Measurements from ENCODE around the gene ALK.

ALK gene

DNA sequence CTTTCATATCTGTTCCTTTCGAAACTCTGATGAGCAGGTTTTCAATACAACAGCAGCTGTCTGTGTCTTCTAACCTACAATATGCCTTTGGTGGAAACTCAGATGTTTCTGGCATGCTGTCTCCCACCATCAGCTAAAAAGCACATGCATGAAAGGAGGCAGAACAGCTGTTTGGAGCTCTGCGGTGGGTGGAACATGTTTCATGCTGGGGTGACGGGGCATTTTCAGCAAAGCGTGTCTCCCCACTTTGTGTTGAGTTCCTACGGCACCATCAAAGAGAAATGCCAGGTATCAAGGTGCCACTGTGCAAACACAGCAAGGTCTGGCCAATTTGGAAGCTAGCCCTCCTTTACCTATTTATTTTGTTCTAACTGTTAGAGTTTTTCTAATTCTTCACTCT lies 516.1 kb downstream of the ALK start:
- Histone ChIP-seq H3K36me3 (ENCODE audit: control insufficient read depth, insufficient read depth, low read length) (no peaks in the 10 kb centered on the region), H3K27ac (ENCODE audit: insufficient read depth, low read length, poor library complexity, severe bottlenecking) (no peak overlapping the region), H3K4me3 (ENCODE audit: insufficient read depth, low read depth, low read length, poor library complexity, severe bottlenecking) (no peak overlapping the region), H3K4me1 (ENCODE audit: control insufficient read depth, insufficient read depth, low read length, poor library complexity, severe bottlenecking) (no peaks in the 10 kb centered on the region), H3K9me3 (ENCODE audit: control insufficient read depth, low read length) (no peaks in the 10 kb centered on the region), H3K27me3 (replicated peaks; ENCODE audit: control insufficient read depth, insufficient read depth, low read length, poor library complexity, severe bottlenecking) (no peaks in the 10 kb centered on the region)
- DNase-seq, result no peak

DNA sequence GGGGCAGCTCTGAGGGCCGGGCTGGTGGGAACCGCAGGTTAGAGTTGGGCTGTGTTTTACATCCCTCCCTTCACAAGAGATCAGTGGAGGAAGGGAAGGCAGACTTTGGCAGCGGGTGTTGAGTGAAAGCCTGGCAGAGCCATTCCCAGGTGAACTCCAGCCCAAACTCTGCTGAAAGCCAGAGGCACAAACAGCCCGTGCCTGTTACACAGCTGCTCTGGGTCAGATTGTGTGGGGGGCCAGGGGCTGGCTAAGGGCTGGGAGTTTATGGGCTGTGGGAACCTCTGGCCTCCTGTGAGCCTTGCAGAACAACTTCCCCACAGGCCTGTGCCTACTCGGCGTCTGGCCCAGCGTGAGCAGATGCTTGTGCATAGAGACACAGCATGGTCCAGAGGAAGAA lies 519.4 kb downstream of the ALK start:
- no peak for DNase-seq
- Histone ChIP-seq H3K27me3 (replicated peaks; ENCODE audit: control insufficient read depth, insufficient read depth, low read length, poor library complexity, severe bottlenecking) (no peaks in the 10 kb centered on the region), H3K36me3 (ENCODE audit: control insufficient read depth, insufficient read depth, low read length) (no peaks in the 10 kb centered on the region), H3K4me3 (ENCODE audit: insufficient read depth, low read depth, low read length, poor library complexity, severe bottlenecking) (no peak overlapping the region), H3K27ac (ENCODE audit: insufficient read depth, low read length, poor library complexity, severe bottlenecking) (no peak overlapping the region), H3K9me3 (ENCODE audit: control insufficient read depth, low read length) (no peaks in the 10 kb centered on the region), H3K4me1 (ENCODE audit: control insufficient read depth, insufficient read depth, low read length, poor library complexity, severe bottlenecking) (no peaks in the 10 kb centered on the region)

DNA sequence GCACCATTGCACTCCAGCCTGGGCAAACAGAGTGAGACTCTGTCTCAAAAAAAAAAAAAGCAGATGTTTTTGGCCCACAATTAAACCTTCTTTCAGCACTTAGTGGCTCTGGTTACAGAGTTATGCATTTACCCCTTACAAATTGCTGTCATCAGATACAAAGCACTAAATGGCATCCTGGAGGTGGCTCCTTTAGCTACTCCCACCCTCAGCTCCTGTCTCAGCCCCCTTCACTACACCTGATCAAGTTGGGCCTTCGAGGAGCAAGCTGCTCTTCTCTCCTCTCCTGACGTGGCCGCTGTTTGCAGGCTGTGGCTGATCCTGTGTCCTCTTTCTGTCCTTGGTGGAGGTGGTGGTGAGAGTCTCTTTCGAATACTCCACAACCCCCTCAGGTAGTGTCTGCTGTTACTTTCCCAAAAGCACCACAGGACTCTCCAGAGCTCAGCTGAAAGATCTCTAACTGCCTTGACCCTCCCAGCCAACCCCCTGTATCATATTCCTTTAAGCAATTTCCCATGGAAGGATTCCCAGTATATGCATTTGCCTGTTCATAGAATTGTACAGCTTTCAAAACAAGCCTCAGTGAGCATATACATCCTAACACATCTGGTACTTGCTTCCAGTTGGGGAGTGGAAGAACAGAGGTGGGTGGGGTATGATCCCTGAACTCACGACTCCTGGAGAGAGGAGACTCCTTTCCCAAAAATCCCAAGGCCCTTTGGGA lies 520.3 kb downstream of the ALK start:
- no peak for DNase-seq
- Histone ChIP-seq H3K36me3 (ENCODE audit: control insufficient read depth, insufficient read depth, low read length) (no peaks in the 10 kb centered on the region), H3K9me3 (ENCODE audit: control insufficient read depth, low read length) (no peaks in the 10 kb centered on the region), H3K4me3 (ENCODE audit: insufficient read depth, low read depth, low read length, poor library complexity, severe bottlenecking) (no peak overlapping the region), H3K27me3 (replicated peaks; ENCODE audit: control insufficient read depth, insufficient read depth, low read length, poor library complexity, severe bottlenecking) (no peaks in the 10 kb centered on the region), H3K27ac (ENCODE audit: insufficient read depth, low read length, poor library complexity, severe bottlenecking) (no peak overlapping the region), H3K4me1 (ENCODE audit: control insufficient read depth, insufficient read depth, low read length, poor library complexity, severe bottlenecking) (no peaks in the 10 kb centered on the region)

DNA sequence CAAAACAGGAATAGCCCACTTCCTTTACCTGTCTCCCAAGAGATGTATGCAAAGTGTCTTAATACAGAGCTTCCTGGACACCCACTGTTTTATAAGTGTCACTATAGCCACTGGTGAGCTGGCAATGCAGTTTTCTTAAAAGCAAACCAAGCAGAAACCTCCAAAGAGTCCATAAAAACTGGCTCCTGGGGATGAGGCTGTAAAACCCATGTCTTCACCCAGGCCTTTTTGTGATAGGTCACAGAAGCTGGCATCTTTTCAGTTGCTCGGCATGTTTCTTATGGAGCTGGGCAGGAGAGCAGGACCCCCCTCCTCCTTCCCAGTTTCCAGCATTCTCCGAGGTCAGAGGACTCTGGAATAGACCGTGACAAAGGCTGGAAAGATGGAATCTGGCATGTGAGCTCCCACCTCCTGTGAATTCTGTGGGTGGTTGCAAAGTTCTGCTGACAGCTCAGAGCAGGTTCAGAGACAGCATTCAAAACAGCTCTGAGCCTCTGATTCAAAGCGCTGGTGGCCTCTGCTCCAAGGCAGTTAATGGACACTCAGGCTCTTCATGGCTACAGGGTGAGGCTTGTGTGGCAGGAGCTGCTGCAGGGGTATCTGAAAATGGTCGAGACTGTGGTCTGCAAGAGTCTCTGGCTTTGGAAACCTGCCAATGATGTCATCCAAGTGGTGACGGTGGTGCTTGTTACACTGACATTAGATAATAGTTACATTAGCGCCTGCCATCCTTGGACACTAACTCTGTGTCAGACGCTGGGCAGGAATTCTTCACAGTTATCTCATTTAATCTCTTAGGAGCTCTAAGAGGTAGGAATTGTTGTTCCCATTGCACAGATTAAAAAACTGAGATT lies 522.8 kb downstream of the ALK start:
- H3K4me3 ChIP-seq (ENCODE audit: insufficient read depth, low read depth, low read length, poor library complexity, severe bottlenecking), result no peak overlapping the region
- H3K9me3 ChIP-seq (ENCODE audit: control insufficient read depth, low read length), result no peaks in the 10 kb centered on the region
- H3K27ac ChIP-seq (ENCODE audit: insufficient read depth, low read length, poor library complexity, severe bottlenecking), result no peak overlapping the region
- H3K27me3 ChIP-seq (replicated peaks; ENCODE audit: control insufficient read depth, insufficient read depth, low read length, poor library complexity, severe bottlenecking), result no peaks in the 10 kb centered on the region
- no peak for DNase-seq
- no peaks in the 10 kb centered on the region for H3K36me3 ChIP-seq (ENCODE audit: control insufficient read depth, insufficient read depth, low read length)
- no peaks in the 10 kb centered on the region for H3K4me1 ChIP-seq (ENCODE audit: control insufficient read depth, insufficient read depth, low read length, poor library complexity, severe bottlenecking)

DNA sequence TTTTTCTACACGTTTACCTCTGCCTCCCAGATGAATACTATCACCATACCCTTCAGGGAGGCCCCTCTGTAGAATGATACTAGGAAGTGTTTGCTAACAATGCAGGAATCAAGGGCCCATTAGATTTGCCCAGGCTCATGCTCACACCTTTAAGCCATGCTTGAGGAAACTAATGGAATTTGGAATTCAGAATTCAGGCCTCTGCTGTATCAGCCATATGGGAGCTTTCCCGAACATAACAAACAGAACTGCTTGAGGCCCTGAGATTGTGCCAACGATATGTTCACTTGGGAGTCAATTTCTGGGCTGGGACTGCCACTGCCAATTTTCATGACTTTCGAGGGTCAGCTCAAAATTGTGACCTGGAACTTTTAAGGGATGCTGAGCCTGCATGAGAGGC lies 523.7 kb downstream of the ALK start:
- H3K4me1 ChIP-seq (ENCODE audit: control insufficient read depth, insufficient read depth, low read length, poor library complexity, severe bottlenecking), result no peaks in the 10 kb centered on the region
- H3K27ac ChIP-seq (ENCODE audit: insufficient read depth, low read length, poor library complexity, severe bottlenecking), result no peak overlapping the region
- H3K36me3 ChIP-seq (ENCODE audit: control insufficient read depth, insufficient read depth, low read length), result no peaks in the 10 kb centered on the region
- no peak overlapping the region for H3K4me3 ChIP-seq (ENCODE audit: insufficient read depth, low read depth, low read length, poor library complexity, severe bottlenecking)
- H3K27me3 ChIP-seq (replicated peaks; ENCODE audit: control insufficient read depth, insufficient read depth, low read length, poor library complexity, severe bottlenecking), result no peaks in the 10 kb centered on the region
- DNase-seq, result no peak
- H3K9me3 ChIP-seq (ENCODE audit: control insufficient read depth, low read length), result no peaks in the 10 kb centered on the region

DNA sequence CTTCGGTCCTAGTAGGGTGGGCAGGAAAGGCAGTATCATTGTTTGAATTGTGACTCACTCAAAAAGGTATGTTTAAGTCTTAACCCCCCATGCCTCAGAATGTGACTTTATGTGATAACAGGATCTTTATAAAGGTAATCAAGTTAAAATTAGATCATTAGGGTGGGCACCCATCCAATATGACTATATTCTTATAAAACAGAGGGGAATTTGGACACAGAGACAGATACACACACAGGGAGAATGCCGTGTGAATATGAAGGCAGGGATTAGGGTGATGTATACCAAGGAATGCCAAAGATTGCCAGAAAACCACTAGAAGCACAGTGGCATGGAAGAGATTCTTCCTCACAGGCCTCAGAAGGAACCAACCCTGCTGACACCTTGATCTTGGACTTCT lies 524.3 kb downstream of the ALK start:
- H3K27me3 ChIP-seq (replicated peaks; ENCODE audit: control insufficient read depth, insufficient read depth, low read length, poor library complexity, severe bottlenecking), result no peaks in the 10 kb centered on the region
- no peak overlapping the region for H3K4me3 ChIP-seq (ENCODE audit: insufficient read depth, low read depth, low read length, poor library complexity, severe bottlenecking)
- DNase-seq, result no peak
- H3K36me3 ChIP-seq (ENCODE audit: control insufficient read depth, insufficient read depth, low read length), result no peaks in the 10 kb centered on the region
- no peaks in the 10 kb centered on the region for H3K4me1 ChIP-seq (ENCODE audit: control insufficient read depth, insufficient read depth, low read length, poor library complexity, severe bottlenecking)
- H3K9me3 ChIP-seq (ENCODE audit: control insufficient read depth, low read length), result no peaks in the 10 kb centered on the region
- H3K27ac ChIP-seq (ENCODE audit: insufficient read depth, low read length, poor library complexity, severe bottlenecking), result no peak overlapping the region

DNA sequence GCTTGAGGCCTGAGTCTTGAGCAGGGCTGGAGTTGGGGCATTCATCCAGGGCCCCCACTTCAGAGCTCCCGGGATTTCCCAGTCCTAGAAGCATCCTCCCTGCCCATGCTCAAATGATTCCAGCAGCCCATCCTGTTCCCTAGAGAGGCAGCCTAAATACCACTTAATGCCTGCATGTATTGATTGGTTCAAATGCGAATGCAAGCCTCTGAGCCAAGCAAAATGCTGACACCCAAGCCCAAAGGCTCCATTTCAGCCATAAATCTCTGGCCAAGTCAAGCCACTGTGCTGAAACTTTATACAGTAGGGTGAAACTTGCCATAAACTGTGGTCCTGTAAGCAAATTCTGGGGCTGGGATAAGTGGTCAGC lies 526.4 kb downstream of the ALK start:
- no peak overlapping the region for H3K27ac ChIP-seq (ENCODE audit: insufficient read depth, low read length, poor library complexity, severe bottlenecking)
- no peaks in the 10 kb centered on the region for H3K36me3 ChIP-seq (ENCODE audit: control insufficient read depth, insufficient read depth, low read length)
- DNase-seq, result no peak
- no peaks in the 10 kb centered on the region for H3K27me3 ChIP-seq (replicated peaks; ENCODE audit: control insufficient read depth, insufficient read depth, low read length, poor library complexity, severe bottlenecking)
- no peaks in the 10 kb centered on the region for H3K4me1 ChIP-seq (ENCODE audit: control insufficient read depth, insufficient read depth, low read length, poor library complexity, severe bottlenecking)
- H3K9me3 ChIP-seq (ENCODE audit: control insufficient read depth, low read length), result no peaks in the 10 kb centered on the region
- no peak overlapping the region for H3K4me3 ChIP-seq (ENCODE audit: insufficient read depth, low read depth, low read length, poor library complexity, severe bottlenecking)

DNA sequence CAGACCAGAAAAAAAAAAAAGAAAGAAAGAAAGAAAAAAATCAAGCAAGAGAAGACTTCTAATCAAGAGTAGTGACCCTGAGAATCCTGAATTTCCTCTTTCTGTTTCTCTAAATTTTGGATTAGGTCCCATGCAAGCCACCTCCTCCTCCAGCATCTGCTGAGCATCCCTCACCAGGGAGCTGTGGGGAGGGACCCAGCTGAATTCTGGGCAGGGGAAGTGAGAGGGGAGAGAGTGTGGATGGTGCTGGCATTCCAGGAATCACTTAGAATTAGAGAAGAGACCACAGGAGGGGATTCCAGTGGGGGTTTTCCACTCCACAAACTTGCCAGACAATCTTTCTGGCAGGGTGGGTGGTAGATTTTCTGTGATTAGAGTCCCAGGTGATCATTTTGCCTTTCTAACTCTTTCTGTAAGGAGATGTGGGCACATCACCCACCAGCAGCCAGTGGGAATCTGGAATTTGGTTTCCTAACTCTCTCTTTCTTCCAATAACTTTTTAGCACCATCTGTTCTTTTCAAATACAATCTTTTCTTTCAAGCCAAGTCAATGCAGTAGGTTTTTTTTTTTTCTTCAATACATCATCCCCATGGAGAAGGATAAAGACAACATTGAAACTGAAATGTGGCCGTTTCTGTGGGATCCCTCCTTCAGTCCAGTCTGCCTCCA lies 526.9 kb downstream of the ALK start:
- Histone ChIP-seq H3K36me3 (ENCODE audit: control insufficient read depth, insufficient read depth, low read length) (no peaks in the 10 kb centered on the region), H3K27ac (ENCODE audit: insufficient read depth, low read length, poor library complexity, severe bottlenecking) (no peak overlapping the region), H3K27me3 (replicated peaks; ENCODE audit: control insufficient read depth, insufficient read depth, low read length, poor library complexity, severe bottlenecking) (no peaks in the 10 kb centered on the region), H3K9me3 (ENCODE audit: control insufficient read depth, low read length) (no peaks in the 10 kb centered on the region), H3K4me1 (ENCODE audit: control insufficient read depth, insufficient read depth, low read length, poor library complexity, severe bottlenecking) (no peaks in the 10 kb centered on the region), H3K4me3 (ENCODE audit: insufficient read depth, low read depth, low read length, poor library complexity, severe bottlenecking) (no peak overlapping the region)
- DNase-seq, result no peak

DNA sequence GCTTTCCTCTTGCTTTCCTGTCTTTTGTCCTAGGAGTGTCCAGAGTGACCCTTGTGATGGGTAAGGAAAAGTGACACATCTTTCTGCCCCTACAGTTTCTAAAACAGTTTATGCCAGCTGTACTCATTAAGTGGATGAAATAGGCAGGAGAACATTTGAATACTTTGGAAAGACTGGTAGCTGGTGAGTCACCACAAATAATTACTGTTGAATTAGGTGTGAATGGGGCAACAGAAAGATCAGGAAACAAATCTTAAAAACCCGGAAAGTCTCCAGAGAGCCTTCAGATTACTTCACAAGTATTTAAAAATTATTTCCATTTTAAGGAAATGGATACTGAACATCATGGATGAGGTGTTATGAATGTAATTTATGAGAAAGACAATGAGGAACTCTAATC lies 527.7 kb downstream of the ALK start:
- Histone ChIP-seq H3K27me3 (replicated peaks; ENCODE audit: control insufficient read depth, insufficient read depth, low read length, poor library complexity, severe bottlenecking) (no peaks in the 10 kb centered on the region), H3K4me1 (ENCODE audit: control insufficient read depth, insufficient read depth, low read length, poor library complexity, severe bottlenecking) (no peaks in the 10 kb centered on the region), H3K9me3 (ENCODE audit: control insufficient read depth, low read length) (no peaks in the 10 kb centered on the region), H3K27ac (ENCODE audit: insufficient read depth, low read length, poor library complexity, severe bottlenecking) (no peak overlapping the region), H3K36me3 (ENCODE audit: control insufficient read depth, insufficient read depth, low read length) (no peaks in the 10 kb centered on the region), H3K4me3 (ENCODE audit: insufficient read depth, low read depth, low read length, poor library complexity, severe bottlenecking) (no peak overlapping the region)
- DNase-seq, result no peak

DNA sequence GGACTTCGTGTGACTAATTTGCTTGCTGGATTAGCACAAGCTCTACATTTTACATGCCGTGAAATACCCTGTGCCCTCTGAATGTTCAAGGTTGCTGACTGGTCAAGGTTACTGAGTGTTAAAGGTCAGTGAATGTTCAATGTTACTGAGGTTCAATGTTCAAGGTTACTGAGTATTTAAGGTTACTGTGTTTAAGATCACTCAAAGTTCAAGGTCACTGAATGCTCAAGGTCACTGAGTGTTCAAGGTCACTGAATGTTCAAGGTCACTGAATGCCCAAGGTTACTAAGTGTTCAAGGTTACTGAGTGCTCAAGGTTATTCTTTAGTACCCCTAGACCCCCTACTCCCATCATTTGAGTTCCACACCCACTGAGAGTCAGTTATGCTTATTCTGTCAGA lies 528.6 kb downstream of the ALK start:
- H3K36me3 ChIP-seq (ENCODE audit: control insufficient read depth, insufficient read depth, low read length), result no peaks in the 10 kb centered on the region
- H3K4me1 ChIP-seq (ENCODE audit: control insufficient read depth, insufficient read depth, low read length, poor library complexity, severe bottlenecking), result no peaks in the 10 kb centered on the region
- H3K4me3 ChIP-seq (ENCODE audit: insufficient read depth, low read depth, low read length, poor library complexity, severe bottlenecking), result no peak overlapping the region
- no peaks in the 10 kb centered on the region for H3K27me3 ChIP-seq (replicated peaks; ENCODE audit: control insufficient read depth, insufficient read depth, low read length, poor library complexity, severe bottlenecking)
- no peak for DNase-seq
- H3K27ac ChIP-seq (ENCODE audit: insufficient read depth, low read length, poor library complexity, severe bottlenecking), result no peak overlapping the region
- H3K9me3 ChIP-seq (ENCODE audit: control insufficient read depth, low read length), result no peaks in the 10 kb centered on the region

Measured in effector memory CD4-positive, alpha-beta T cell (primary cell).